Measurements from ENCODE around the gene PAM.

DNA sequence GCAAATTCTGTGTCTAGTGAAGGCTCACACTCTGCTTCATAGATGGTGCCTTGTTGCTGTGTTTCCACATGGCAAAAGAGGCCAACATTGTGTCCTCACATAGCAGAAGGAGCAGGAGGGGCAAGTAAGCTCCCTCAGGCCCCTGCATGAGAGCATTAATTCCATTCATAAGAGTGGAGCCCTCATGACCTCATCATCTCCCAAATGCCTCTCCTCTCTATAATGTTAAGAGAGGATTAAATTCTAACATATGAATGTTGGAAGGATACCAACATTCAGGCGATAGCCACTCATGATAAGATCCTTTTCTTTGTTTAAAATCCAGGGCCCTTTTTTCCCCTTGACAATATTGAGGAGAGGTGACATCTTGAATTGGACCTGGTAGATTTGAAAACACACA, 35.2 kb upstream of the PAM start:
- TF ChIP-seq GATA3 (IDR thresholded peaks at IDR 0.05; ENCODE audit: low read depth, low read length) (no peak), GATA2 (IDR thresholded peaks at IDR 0.05; ENCODE audit: low read depth, low read length) (no peak)
